Transverse colon (tissue), 4 donors: ENCODE results near the gene DUSP15. TPM values are rescaled to one million over a fixed set of nuclear protein-coding genes. Genes with fewer than 3 reads are reported as not detected.

Experiments used
- DNase-seq: peaks from one replicate; pipeline ENCODE4 v3.0.0-alpha.2; 2019
- H3K27ac ChIP-seq, 4 donors: fragments of 200-600 bp; sonication (generic); 2 replicates each; pipeline ENCODE4 v1.5.1; 2016 to 2018; ENCODE audit warnings: inconsistent platforms in 4 of 4
- H3K27me3 ChIP-seq: fragments of 200-600 bp; sonication (generic); 2 replicates; pipeline ENCODE4 v1.5.1; 2017; ENCODE audit warnings: inconsistent platforms
- H3K36me3 ChIP-seq, 4 donors: fragments of 200-600 bp; sonication (generic); 2 replicates each; pipeline ENCODE4 v1.5.1; 2017 to 2019; ENCODE audit warnings: inconsistent platforms in 4 of 4
- H3K4me1 ChIP-seq, 4 donors: fragments of 200-600 bp; sonication (generic); 2 replicates each; pipeline ENCODE4 v1.5.1; 2017 to 2020; ENCODE audit warnings: inconsistent platforms in 4 of 4
- H3K4me3 ChIP-seq, 4 donors: fragments of 200-600 bp; sonication (generic); 1 replicate in 1 of 4; 2 replicates in 3 of 4; pipeline versions ENCODE4 v1.5.1 to v1.6.1; 2017 to 2019; ENCODE audit warnings: inconsistent platforms in 4 of 4
- H3K9me3 ChIP-seq, 2 donors: fragments of 200-600 bp; sonication (generic); 2 replicates each; pipeline ENCODE4 v1.5.1; 2017 to 2019; ENCODE audit warnings: inconsistent platforms in 2 of 2
- CTCF ChIP-seq, 5 experiments: fragments of 200-600 bp in 3 of 5; fragments of 450-650 bp in 2 of 5; sonication (generic) in 3 of 5; IDR thresholded peaks; 1 replicate in 2 of 5; 2 replicates in 3 of 5; pipeline ENCODE4 v1.5.1; 2016 to 2017; ENCODE audit warnings: antibody characterized with exemption in 5 of 5, inconsistent platforms in 3 of 5, mild to moderate bottlenecking in 2 of 5, moderate library complexity in 1 of 5
- EP300 ChIP-seq: sonication (generic); formaldehyde crosslinking; IDR thresholded peaks from one replicate; pipeline ENCODE4 v1.6.1; 2017; ENCODE audit warnings: antibody characterized with exemption, low read depth
- POLR2A ChIP-seq: fragments of 450-650 bp; IDR thresholded peaks from one replicate; pipeline ENCODE4 v1.6.1; 2016; ENCODE audit warnings: antibody characterized with exemption, mild to moderate bottlenecking, moderate library complexity
- POLR2AphosphoS5 ChIP-seq, 3 donors: sonication (generic); formaldehyde crosslinking; IDR thresholded peaks; one replicate each; pipeline ENCODE4 v1.6.1; 2016; ENCODE audit warnings: antibody characterized with exemption in 3 of 3
- WGBS, 2 donors: methylation state at CpG; one replicate each; pipeline ENCODE4 v1.1.5; 2018; ENCODE audit warnings: low coverage in 1 of 2; 5-methylcytosine and 5-hydroxymethylcytosine counted together
- in situ Hi-C, 4 donors: fragments of 200-750 bp; cut with MboI; loops; one replicate each; pipeline versions ENCODE4 v1.15.0 to v1.15.1; 2017; ENCODE audit warnings: low sequenced_read_pairs in 3 of 4, low pct_ligation_motif_present in 1 of 4, low pct_unique_long_range_greater_than_20kb in 1 of 4
- intact Hi-C: fragments of 100-400 bp; cut with DNase I; formaldehyde crosslinking; loops from one replicate; pipeline ENCODE4 v1.15.1; 2023; ENCODE audit warnings: low total_unique reads
- total RNA-seq, 4 donors: library from RNA; depleted of rRNA; stranded (reverse); fragments of >200 nt; gene quantifications; one replicate each; pipeline ENCODE4 v1.1.0, GENCODE V29; 2016

Gene DUSP15
- total RNA-seq, 4 donors from 2014 or later, result 1.1 TPM; not detected in 3

GRCh38 chr20:31863296-31864085 lies 6.8 kb downstream of the DUSP15 start:
- Histone ChIP-seq H3K36me3 (no peaks in the 10 kb centered on the region), H3K27me3 (peaks cover 28% of the 10 kb centered on the region), H3K9me3 (no peaks in the 10 kb centered on the region), H3K27ac (no peak overlapping the region), H3K4me1 (peaks cover 10 to 19% (median 14%) of the 10 kb centered on the region in 4 donors), H3K4me3 (no peak overlapping the region)
- TF ChIP-seq POLR2AphosphoS5 (IDR thresholded peaks at IDR 0.05), result no peak
- TF ChIP-seq POLR2A, result no peak
- no peak for TF ChIP-seq EP300
- no peak for TF ChIP-seq CTCF (IDR thresholded peaks at IDR 0.05)
- in situ Hi-C loops, result no loop called here
- WGBS, 2 donors, result 89 to 91% methylated on average over 4 to 9 of the region's 9 CpGs
- intact Hi-C loops, result no loop called here
- DNase-seq, result peak; percentile 0

DNA sequence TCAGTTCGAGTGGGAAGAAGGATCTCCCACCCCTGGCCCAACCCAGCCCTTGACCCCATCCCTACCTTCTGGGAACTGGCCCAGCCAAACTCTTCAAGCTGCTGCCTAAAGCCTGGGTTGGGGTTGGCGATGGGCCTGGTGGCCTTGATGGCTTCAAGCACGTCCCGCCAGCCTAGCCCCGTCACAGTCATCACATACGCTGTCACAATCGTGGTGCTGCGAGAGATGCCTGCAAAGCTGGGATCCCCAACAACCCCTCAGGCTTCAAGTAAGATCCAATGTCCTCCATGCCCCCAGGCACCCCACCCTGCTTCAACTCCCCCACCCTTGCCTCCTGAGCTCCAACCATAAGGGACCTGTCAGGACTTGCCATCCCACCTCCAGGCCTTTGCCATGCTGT lies 7.8 kb downstream of the DUSP15 start:
- H3K4me1 ChIP-seq, result peaks cover 10 to 19% (median 14%) of the 10 kb centered on the region in 4 donors
- in situ Hi-C loops, result no loop called here
- TF ChIP-seq POLR2A (no peak), CTCF (IDR thresholded peaks at IDR 0.05) (no peak), POLR2AphosphoS5 (IDR thresholded peaks at IDR 0.05) (no peak), EP300 (no peak)
- H3K27ac ChIP-seq, result no peak overlapping the region
- no peaks in the 10 kb centered on the region for H3K36me3 ChIP-seq
- 94% methylated on average over 8 of the region's 8 CpGs; no CpG with 5 or more reads in 1 of the 2 donors for WGBS, 2 donors
- H3K9me3 ChIP-seq, result no peaks in the 10 kb centered on the region
- H3K4me3 ChIP-seq, result no peak overlapping the region
- peaks cover 35% of the 10 kb centered on the region for H3K27me3 ChIP-seq
- intact Hi-C loops, result no loop called here
- DNase-seq, result no peak

DNA sequence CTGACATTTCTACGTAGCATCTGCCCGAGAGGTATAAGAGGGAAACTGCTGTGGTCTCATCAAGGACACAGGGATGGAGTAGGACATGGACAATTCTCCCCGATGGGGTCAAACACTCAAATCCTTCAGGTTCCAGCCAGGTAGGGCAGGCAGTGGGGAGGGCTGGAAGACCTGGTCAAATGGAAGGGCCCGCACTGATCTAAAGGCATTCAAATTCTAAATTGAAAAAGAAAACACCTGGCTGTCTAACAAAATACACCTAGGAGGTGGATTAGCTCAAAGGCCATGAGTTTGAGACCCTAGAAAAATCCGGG lies 8.2 kb downstream of the DUSP15 start:
- no peak for DNase-seq
- intact Hi-C loops (no loop called here), in situ Hi-C loops (no loop called here)
- H3K36me3 ChIP-seq, result no peaks in the 10 kb centered on the region
- 68 to 76% methylated on average over 2 to 5 of the region's 5 CpGs for WGBS, 2 donors
- no peak for TF ChIP-seq CTCF (IDR thresholded peaks at IDR 0.05)
- no peak for TF ChIP-seq POLR2A
- TF ChIP-seq POLR2AphosphoS5 (IDR thresholded peaks at IDR 0.05), result no peak
- no peak for TF ChIP-seq EP300
- H3K27ac ChIP-seq, result no peak overlapping the region
- H3K9me3 ChIP-seq, result no peaks in the 10 kb centered on the region
- H3K27me3 ChIP-seq, result peaks cover 35% of the 10 kb centered on the region
- H3K4me1 ChIP-seq, result peaks cover 10 to 19% (median 14%) of the 10 kb centered on the region in 4 donors
- H3K4me3 ChIP-seq, result peak overlapping the region in 1 of 4 donors; percentile 62

- intact Hi-C loops, result no loop called here
- peak; percentile 61 for DNase-seq
- peaks cover 35% of the 10 kb centered on the region for H3K27me3 ChIP-seq
- peaks cover 10 to 19% (median 14%) of the 10 kb centered on the region in 4 donors for H3K4me1 ChIP-seq
- H3K36me3 ChIP-seq, result no peaks in the 10 kb centered on the region
- TF ChIP-seq POLR2AphosphoS5 (IDR thresholded peaks at IDR 0.05) (no peak), POLR2A (no peak), CTCF (IDR thresholded peaks at IDR 0.05) (no peak), EP300 (no peak)
- H3K4me3 ChIP-seq, result peak overlapping the region; percentile 34 to 62 (median 48)
- in situ Hi-C loops, result no loop called here
- H3K9me3 ChIP-seq, result no peaks in the 10 kb centered on the region
- WGBS, 2 donors, result 0 to 17% methylated on average over 1 to 20 of the region's 60 CpGs
- no peak overlapping the region for H3K27ac ChIP-seq
These were observed 8.8 kb downstream of the DUSP15 start for GRCh38 chr20:31861385-31862156.
